ENCODE results near the gene NNAT. TPM values are rescaled to one million over a fixed set of nuclear protein-coding genes. Genes with fewer than 3 reads are reported as not detected.

NNAT gene
- total RNA-seq, 3 donors from 2014 or later (not counting 1 experiment from before 2014, with no cell fraction given), result not detected

DNA sequence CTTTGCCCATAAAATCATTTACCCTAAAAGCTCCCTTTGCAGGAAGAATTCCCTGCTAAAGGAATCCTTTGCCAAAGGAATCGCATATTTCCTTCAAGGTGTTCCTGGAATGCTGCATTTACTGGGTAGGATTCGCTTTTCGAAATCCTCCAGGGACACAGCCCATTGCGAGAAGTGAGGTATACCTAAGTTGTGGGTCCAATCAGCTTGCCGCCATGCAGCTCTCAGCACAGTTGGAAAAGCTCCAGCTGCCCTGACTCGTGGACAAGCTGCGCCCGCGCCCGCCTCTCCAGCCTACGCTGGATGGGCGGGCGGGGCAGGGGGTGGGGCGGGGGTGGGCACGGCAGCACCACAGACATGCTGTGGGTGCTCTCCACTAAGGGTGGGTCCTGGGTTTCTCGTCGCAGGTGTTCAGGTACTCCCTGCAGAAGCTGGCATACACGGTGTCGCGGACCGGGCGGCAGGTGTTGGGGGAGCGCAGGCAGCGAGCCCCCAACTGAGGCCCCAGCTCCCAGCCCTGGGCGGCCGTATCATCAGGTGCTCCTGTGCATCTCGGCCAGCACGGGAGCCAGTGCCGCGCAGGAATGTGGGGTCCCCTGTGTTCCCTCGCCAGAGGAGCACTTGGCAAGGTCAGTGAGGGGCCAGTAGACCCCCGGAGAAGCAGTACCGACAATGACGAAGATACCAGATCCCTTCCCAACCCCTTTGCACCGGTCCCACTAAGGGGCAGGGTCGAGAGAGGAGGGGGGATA is 1.4 kb downstream of the NNAT start:
- H3K4me1 ChIP-seq (ENCODE audit: control insufficient read depth, insufficient read depth, low read length), result peaks cover 42% of the 10 kb centered on the region
- Mint-ChIP-seq H3K4me1 (peaks cover 62 to 77% of the 10 kb centered on the region in 2 donors), H3K9me3 (no peaks in the 10 kb centered on the region), H3K27me3 (ENCODE audit: low read depth in 2 of 2) (peaks cover 0 to 4% of the 10 kb centered on the region in 2 donors), H3K36me3 (no peaks in the 10 kb centered on the region), H3K27ac (peak overlapping the region in 1 of 2 donors; percentile 38), H3K4me3 (no peak overlapping the region)
- TF ChIP-seq, protein P1, sequence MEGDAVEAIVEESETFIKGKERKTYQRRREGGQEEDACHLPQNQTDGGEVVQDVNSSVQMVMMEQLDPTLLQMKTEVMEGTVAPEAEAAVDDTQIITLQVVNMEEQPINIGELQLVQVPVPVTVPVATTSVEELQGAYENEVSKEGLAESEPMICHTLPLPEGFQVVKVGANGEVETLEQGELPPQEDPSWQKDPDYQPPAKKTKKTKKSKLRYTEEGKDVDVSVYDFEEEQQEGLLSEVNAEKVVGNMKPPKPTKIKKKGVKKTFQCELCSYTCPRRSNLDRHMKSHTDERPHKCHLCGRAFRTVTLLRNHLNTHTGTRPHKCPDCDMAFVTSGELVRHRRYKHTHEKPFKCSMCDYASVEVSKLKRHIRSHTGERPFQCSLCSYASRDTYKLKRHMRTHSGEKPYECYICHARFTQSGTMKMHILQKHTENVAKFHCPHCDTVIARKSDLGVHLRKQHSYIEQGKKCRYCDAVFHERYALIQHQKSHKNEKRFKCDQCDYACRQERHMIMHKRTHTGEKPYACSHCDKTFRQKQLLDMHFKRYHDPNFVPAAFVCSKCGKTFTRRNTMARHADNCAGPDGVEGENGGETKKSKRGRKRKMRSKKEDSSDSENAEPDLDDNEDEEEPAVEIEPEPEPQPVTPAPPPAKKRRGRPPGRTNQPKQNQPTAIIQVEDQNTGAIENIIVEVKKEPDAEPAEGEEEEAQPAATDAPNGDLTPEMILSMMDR (IDR thresholded peaks at IDR 0.05), result no peak
- DNase-seq (no peak), ATAC-seq (no peak)
- intact Hi-C loops (cut with micrococcal nuclease), result loop anchor here (10.0 kb wide), 1 partner anchor 1058 kb away; no protein-coding TSS in a partner anchor
- H3K36me3 ChIP-seq (ENCODE audit: control insufficient read depth, insufficient read depth, low read length), result peaks cover 7% of the 10 kb centered on the region
- 96% methylated on average over 36 of the region's 36 CpGs for WGBS (ENCODE audit: insufficient coverage)
- no peak overlapping the region for H3K27ac ChIP-seq (ENCODE audit: low read length)
- H3K9me3 ChIP-seq (ENCODE audit: control insufficient read depth, insufficient read depth, low read length), result no peaks in the 10 kb centered on the region
- H3K27me3 ChIP-seq (ENCODE audit: control insufficient read depth, insufficient read depth, low read length), result no peaks in the 10 kb centered on the region
- no peak overlapping the region for H3K4me3 ChIP-seq (ENCODE audit: low read length)

DNA sequence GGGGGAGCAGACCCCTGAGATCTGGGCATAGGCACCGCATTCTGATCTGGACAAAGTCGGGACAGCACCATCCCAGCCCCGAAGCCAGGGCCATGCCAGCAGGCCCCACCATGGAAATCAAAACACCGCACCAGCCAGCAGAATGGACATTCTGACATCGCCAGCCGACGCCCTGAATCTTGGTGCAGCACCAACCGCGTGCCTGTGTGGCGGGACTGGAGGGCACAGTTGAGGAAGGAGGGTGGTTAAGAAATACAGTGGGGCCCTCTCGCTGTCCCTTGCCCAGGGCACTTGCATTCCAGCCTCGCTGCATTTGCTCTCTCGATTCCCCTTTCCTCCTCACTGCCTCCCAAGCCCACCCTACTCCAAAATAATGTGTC is 2.0 kb downstream of the NNAT start:
- Histone ChIP-seq H3K9me3 (ENCODE audit: control insufficient read depth, insufficient read depth, low read length) (no peaks in the 10 kb centered on the region), H3K36me3 (ENCODE audit: control insufficient read depth, insufficient read depth, low read length) (peaks cover 4% of the 10 kb centered on the region), H3K27me3 (ENCODE audit: control insufficient read depth, insufficient read depth, low read length) (no peaks in the 10 kb centered on the region), H3K27ac (ENCODE audit: low read length) (no peak overlapping the region), H3K4me1 (ENCODE audit: control insufficient read depth, insufficient read depth, low read length) (peaks cover 42% of the 10 kb centered on the region), H3K4me3 (ENCODE audit: low read length) (no peak overlapping the region)
- ATAC-seq, result no peak
- no peaks in the 10 kb centered on the region for H3K9me3 Mint-ChIP-seq
- TF ChIP-seq, protein P1 (IDR thresholded peaks at IDR 0.05), result no peak
- intact Hi-C loops (cut with micrococcal nuclease), result loop anchor here (10.0 kb wide), 1 partner anchor 1058 kb away; no protein-coding TSS in a partner anchor
- peaks cover 0 to 4% of the 10 kb centered on the region in 2 donors for H3K27me3 Mint-ChIP-seq (ENCODE audit: low read depth in 2 of 2)
- no peak for DNase-seq
- H3K4me3 Mint-ChIP-seq, result no peak overlapping the region
- H3K4me1 Mint-ChIP-seq, result peaks cover 63 to 78% of the 10 kb centered on the region in 2 donors
- no peaks in the 10 kb centered on the region for H3K36me3 Mint-ChIP-seq
- no peak overlapping the region for H3K27ac Mint-ChIP-seq
- WGBS (ENCODE audit: insufficient coverage), result 98% methylated on average over 13 of the region's 13 CpGs

DNA sequence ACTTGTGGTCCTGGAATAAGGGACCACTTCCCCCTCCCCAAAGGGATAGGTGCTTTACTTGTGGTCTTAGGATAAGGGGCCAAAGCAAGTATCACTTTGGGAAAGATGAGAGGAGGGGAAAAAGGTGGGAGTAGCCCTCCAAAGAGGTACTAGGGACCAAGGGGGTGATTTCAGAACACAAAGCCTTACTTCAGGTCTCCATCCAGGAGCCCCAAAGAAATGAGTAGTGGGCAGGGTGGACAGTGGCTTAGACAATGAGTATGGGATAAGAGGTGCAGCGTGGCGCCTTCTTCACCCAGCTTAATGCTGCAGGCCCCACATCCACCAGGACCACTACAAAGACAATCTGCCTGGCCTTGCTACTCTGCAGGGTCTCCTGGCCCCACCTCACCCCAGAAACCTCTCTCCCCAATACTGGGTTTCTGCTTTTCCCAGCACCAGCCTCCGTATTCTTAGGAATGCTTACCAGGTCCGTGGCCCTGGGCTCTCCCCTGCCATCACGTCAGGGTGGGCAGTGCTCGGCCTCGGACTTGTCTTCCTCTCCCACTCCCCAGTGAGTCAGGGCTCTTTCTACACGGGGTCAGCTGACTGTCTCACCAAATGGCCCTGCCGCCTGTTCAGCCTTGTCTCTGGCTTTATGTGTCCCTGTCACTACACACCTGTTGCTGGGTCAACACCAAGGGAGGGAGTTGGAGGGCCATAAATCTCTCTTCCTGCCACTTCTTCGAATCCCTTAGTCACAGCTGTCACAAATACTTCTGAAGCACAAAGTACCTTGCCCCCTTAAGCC is 3.1 kb downstream of the NNAT start:
- no peaks in the 10 kb centered on the region for H3K36me3 ChIP-seq (ENCODE audit: control insufficient read depth, insufficient read depth, low read length)
- no peak overlapping the region for H3K4me3 ChIP-seq (ENCODE audit: low read length)
- H3K36me3 Mint-ChIP-seq, result no peaks in the 10 kb centered on the region
- H3K4me1 ChIP-seq (ENCODE audit: control insufficient read depth, insufficient read depth, low read length), result peaks cover 50% of the 10 kb centered on the region
- peaks cover 0 to 7% of the 10 kb centered on the region in 2 donors for H3K27me3 Mint-ChIP-seq (ENCODE audit: low read depth in 2 of 2)
- H3K27ac Mint-ChIP-seq, result peak overlapping the region; percentile 75 to 99
- H3K9me3 Mint-ChIP-seq, result no peaks in the 10 kb centered on the region
- no peak overlapping the region for H3K27ac ChIP-seq (ENCODE audit: low read length)
- H3K4me1 Mint-ChIP-seq, result peaks cover 65 to 83% of the 10 kb centered on the region in 2 donors
- DNase-seq (no peak), ATAC-seq (no peak)
- TF ChIP-seq, protein P1 (IDR thresholded peaks at IDR 0.05), result no peak
- H3K4me3 Mint-ChIP-seq, result no peak overlapping the region
- H3K9me3 ChIP-seq (ENCODE audit: control insufficient read depth, insufficient read depth, low read length), result no peaks in the 10 kb centered on the region
- intact Hi-C loops (cut with micrococcal nuclease), result loop anchor here (10.0 kb wide), 1 partner anchor 1059 kb away; no protein-coding TSS in a partner anchor
- no peaks in the 10 kb centered on the region for H3K27me3 ChIP-seq (ENCODE audit: control insufficient read depth, insufficient read depth, low read length)
- 86% methylated on average over 10 of the region's 10 CpGs for WGBS (ENCODE audit: insufficient coverage)
